Astrocyte of the cerebellum (primary cell): ENCODE measurements around the gene CDC45.
A peak's percentile ranks its signal among the peaks of the same experiment; 100 is the strongest.

Experiments used
- DNase-seq: peaks from one replicate; pipeline ENCODE4 v3.0.0-alpha.2; 2011; ENCODE audit warnings: low read depth
- H3K4me3 ChIP-seq: 2 replicates; pipeline ENCODE4 v1.5.1; 2011; ENCODE audit warnings: mild to moderate bottlenecking, low read depth, low read length, moderate library complexity
- in situ Hi-C: cut with HindIII; loops from 2 replicates; pipeline ENCODE4 v1.10.0; 2017; ENCODE audit warnings: low sequenced_read_pairs
- TF ChIP-seq, protein P1 (sequence below): IDR thresholded peaks from 2 replicates; pipeline ENCODE4 v1.5.1; 2012; ENCODE audit warnings: low read length, low read depth, moderate library complexity, mild to moderate bottlenecking; ENCODE audit errors: missing control alignments

Gene CDC45

GRCh38 chr22:19519041-19519926 lies 39.6 kb downstream of the CDC45 start:
- TF ChIP-seq, protein P1, sequence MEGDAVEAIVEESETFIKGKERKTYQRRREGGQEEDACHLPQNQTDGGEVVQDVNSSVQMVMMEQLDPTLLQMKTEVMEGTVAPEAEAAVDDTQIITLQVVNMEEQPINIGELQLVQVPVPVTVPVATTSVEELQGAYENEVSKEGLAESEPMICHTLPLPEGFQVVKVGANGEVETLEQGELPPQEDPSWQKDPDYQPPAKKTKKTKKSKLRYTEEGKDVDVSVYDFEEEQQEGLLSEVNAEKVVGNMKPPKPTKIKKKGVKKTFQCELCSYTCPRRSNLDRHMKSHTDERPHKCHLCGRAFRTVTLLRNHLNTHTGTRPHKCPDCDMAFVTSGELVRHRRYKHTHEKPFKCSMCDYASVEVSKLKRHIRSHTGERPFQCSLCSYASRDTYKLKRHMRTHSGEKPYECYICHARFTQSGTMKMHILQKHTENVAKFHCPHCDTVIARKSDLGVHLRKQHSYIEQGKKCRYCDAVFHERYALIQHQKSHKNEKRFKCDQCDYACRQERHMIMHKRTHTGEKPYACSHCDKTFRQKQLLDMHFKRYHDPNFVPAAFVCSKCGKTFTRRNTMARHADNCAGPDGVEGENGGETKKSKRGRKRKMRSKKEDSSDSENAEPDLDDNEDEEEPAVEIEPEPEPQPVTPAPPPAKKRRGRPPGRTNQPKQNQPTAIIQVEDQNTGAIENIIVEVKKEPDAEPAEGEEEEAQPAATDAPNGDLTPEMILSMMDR = no peak
- no peak for DNase-seq
- no peak overlapping the region for H3K4me3 ChIP-seq
- in situ Hi-C loops = no loop called here

DNA sequence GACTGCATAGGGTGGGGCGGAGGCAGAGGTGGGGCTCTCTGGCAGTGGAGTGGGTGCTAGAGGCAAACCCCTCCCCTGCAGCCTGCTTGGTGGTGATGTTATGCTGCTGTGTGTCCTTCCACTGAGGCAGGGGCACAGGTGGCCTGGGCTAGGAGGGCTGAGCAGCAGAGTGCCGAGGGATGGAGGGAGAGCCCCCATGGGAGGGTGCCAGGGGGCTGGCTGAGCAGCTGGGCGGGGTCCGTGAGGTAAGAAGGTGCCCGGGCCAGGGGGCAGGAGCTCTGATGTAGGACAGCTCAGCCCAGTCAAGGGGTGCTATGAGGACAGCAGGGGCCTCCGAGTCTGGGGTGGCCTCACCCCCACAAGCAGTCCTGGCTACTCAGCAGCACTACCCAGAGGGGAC lies 40.3 kb downstream of the CDC45 start:
- DNase-seq = no peak
- TF ChIP-seq, protein P1 = no peak
- in situ Hi-C loops = no loop called here
- no peak overlapping the region for H3K4me3 ChIP-seq

DNA sequence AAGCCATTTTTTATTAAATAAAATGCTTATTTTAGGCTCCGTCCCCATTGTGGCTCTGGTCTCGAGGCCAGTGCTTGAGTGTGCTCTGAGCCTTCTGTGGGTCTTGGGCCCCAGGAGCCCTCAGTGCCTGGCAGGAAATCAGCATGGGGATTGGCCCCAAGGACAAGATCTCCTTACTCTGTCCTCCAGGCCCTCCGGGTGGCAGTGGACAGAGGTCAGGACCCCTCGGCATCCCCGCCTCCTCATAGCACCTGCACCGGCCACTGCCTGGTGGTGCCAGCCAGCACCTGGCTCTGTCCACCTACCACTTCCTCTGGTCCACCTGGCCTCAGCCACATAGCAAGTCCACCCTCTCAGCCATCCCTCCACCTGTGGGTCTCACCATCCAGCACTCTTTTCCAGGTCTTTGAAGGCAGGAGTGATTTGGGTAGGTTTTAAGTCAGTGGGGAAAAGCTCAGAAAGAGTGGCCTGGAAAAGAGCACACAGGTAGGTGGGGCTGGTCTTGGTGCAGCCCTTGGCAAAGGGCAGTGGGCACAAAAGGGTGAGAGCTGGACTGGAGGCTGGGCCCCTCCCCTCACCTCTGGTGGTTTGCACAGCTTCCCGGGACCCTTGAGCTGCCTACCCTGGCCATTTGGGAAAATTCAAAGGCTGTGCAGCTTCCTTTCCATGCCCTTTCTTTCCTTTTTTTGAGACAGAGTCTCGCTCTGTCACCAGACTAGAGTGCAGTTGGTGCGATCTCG lies 41.0 kb downstream of the CDC45 start:
- no peak for DNase-seq
- TF ChIP-seq, protein P1 = no peak
- no peak overlapping the region for H3K4me3 ChIP-seq
- in situ Hi-C loops = no loop called here

DNA sequence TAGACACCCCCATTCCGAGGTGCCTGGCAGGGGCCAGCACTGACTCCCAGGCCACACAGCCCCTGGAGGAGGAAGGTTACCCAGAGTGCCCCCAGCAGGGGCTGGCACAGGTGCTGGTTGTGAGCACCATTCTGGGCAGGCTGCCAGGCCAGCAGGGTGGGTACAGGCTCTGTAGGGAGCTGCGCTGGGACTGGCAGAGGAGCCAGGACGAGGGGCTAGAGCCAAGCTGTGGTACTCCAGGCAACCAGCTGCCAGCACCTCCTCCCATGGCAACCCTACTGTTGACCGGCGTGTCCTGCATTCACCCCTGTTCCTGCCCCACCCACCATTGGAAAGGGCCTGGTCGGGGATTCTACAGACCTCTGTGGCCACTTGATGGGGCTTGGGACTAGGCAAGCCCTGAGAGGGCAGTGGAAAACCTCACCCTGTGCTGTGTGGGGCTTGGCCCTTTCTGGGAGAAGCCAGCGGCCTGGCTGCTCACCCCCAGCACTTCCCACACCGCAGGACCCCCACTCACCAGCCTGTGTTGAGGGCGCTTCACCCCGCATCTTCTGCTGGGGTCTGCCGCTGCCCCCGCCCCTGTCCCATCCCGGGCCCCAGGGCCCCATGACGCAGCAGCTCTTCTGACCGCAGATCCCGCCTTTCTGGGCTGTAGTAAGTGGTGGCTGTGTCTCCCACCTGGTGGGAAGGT lies 42.6 kb downstream of the CDC45 start:
- in situ Hi-C loops = no loop called here
- DNase-seq = no peak
- no peak overlapping the region for H3K4me3 ChIP-seq
- TF ChIP-seq, protein P1 = no peak

DNA sequence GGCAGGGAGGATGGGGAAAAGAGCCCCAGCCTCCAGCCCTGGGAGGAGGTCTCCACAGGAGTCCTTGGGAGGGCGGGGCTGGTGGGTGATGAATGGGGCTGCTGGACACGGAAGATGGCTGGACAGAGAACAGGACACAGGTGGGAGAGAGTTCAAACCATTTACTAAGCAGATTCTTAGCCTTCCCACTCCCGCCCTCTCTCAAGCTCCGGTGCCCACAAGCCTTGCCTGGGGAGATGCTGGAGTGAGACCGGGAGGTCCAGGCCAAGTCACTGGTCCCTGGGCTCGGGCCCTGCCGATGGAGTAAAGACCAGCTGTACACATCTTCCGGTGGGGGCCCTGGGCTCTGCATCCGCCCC lies 43.1 kb downstream of the CDC45 start:
- in situ Hi-C loops = no loop called here
- H3K4me3 ChIP-seq = peak overlapping the region; percentile 37
- DNase-seq = no peak

More for the DNA sequence above, 43.1 kb downstream of the CDC45 start:
- TF ChIP-seq, protein P1 = no peak
